ENCODE measurements around the gene OPA1. TPM values are rescaled to one million over a fixed set of nuclear protein-coding genes. Genes with fewer than 3 reads are reported as not detected.

Gene OPA1
- polyA plus RNA-seq, 1 donor (not counting 4 experiments of a cell fraction or from before 2014, with no cell fraction given), result 50.1 TPM

DNA sequence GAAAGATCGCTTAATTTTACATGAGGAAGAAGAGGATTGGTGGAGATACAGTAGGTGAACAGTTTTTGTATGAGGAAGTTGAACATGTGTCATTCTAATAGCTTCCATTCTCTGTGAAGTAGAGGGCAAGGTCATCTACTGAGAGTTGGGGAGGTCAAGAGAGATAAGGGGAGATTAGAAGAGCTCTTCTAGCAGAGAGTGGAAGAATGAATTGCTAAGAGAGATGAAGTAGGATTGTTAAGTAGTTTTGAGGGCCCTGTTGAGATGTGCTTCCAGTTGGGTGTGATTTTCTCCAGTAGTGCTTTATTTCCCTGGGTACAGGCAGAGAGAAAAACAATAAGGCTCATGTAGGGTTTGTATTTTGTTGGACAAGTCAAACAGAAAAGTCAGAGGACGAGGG lies 5.2 kb downstream of the OPA1 start:
- peaks cover 7% of the 10 kb centered on the region for H4K20me1 ChIP-seq (ENCODE audit: control insufficient read depth, extremely low read depth, insufficient read depth, low read length)
- no peak overlapping the region for H2AFZ ChIP-seq (ENCODE audit: control insufficient read depth, low read length)
- H3K36me3 ChIP-seq (ENCODE audit: control insufficient read depth in 2 of 2, extremely low read depth in 1 of 2, insufficient read depth in 2 of 2, low read length in 2 of 2), result peaks cover 1 to 10% of the 10 kb centered on the region in 2 experiments
- H3K27me3 ChIP-seq (ENCODE audit: control insufficient read depth, extremely low read depth, insufficient read depth, low read length), result no peaks in the 10 kb centered on the region
- H3K27ac ChIP-seq (ENCODE audit: control insufficient read depth, insufficient read depth, low read length), result no peak overlapping the region
- dilution Hi-C loops (cut with MboI; ENCODE audit: extremely low pct_ligation_motif_present, low sequenced_read_pairs), result no loop called here
- DNase-seq (ENCODE audit: low read depth, low spot score) (no peak), FAIRE-seq (no peak)
- no peak overlapping the region for H3K4me2 ChIP-seq (ENCODE audit: control insufficient read depth, extremely low read depth, insufficient read depth, low read depth, low read length)
- H3K79me2 ChIP-seq (ENCODE audit: control insufficient read depth, insufficient read depth, low read length), result peaks cover 97% of the 10 kb centered on the region
- H3K9me1 ChIP-seq (ENCODE audit: control insufficient read depth, extremely low read depth, insufficient read depth, low read length), result no peaks in the 10 kb centered on the region
- H3K4me3 ChIP-seq (ENCODE audit: control insufficient read depth in 2 of 3, extremely low read depth in 1 of 3, insufficient read depth in 2 of 3, low read depth in 1 of 3, low read length in 3 of 3), result no peak overlapping the region
- no peak for TF ChIP-seq EZH2 (IDR thresholded peaks at IDR 0.05; ENCODE audit: low read length)
- TF ChIP-seq, protein P1, sequence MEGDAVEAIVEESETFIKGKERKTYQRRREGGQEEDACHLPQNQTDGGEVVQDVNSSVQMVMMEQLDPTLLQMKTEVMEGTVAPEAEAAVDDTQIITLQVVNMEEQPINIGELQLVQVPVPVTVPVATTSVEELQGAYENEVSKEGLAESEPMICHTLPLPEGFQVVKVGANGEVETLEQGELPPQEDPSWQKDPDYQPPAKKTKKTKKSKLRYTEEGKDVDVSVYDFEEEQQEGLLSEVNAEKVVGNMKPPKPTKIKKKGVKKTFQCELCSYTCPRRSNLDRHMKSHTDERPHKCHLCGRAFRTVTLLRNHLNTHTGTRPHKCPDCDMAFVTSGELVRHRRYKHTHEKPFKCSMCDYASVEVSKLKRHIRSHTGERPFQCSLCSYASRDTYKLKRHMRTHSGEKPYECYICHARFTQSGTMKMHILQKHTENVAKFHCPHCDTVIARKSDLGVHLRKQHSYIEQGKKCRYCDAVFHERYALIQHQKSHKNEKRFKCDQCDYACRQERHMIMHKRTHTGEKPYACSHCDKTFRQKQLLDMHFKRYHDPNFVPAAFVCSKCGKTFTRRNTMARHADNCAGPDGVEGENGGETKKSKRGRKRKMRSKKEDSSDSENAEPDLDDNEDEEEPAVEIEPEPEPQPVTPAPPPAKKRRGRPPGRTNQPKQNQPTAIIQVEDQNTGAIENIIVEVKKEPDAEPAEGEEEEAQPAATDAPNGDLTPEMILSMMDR (optimal IDR thresholded peaks at IDR 0.05 in 1 of 3, IDR thresholded peaks at IDR 0.05 in 1 of 3, conservative IDR thresholded peaks at IDR 0.05 in 1 of 3; ENCODE audit: extremely low read depth in 1 of 3, insufficient read depth in 2 of 3, low read length in 3 of 3), result no peak
- H3K9me3 ChIP-seq (ENCODE audit: control insufficient read depth, low read depth, low read length), result no peaks in the 10 kb centered on the region
- H3K4me1 ChIP-seq (ENCODE audit: control insufficient read depth, extremely low read depth, insufficient read depth, low read length), result peaks cover 11% of the 10 kb centered on the region
- no peak overlapping the region for H3K9ac ChIP-seq (ENCODE audit: control insufficient read depth, extremely low read depth, insufficient read depth, low read length)

DNA sequence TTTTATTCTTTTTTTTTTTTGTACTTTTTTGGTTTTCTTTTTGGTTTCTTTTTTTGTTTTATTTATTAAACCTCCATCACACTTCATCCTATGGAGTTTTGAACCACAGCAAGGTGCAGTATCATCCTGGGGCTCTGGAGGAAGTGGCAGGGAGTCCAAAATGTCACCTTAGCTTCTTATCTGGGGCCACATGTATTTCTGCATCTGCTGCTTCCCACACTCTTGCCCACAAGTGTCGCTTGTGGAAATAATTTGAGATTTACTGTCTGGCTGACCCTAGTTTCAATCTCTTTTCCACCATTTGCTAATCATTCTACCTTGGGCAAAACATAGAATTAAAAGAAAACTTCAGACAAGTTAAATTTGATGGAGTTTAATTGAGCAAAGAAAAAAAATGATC lies 6.4 kb downstream of the OPA1 start:
- Histone ChIP-seq H3K27ac (ENCODE audit: control insufficient read depth, insufficient read depth, low read length) (no peak overlapping the region), H3K4me3 (ENCODE audit: control insufficient read depth in 2 of 3, extremely low read depth in 1 of 3, insufficient read depth in 2 of 3, low read depth in 1 of 3, low read length in 3 of 3) (no peak overlapping the region), H3K27me3 (ENCODE audit: control insufficient read depth, extremely low read depth, insufficient read depth, low read length) (no peaks in the 10 kb centered on the region), H3K36me3 (ENCODE audit: control insufficient read depth in 2 of 2, extremely low read depth in 1 of 2, insufficient read depth in 2 of 2, low read length in 2 of 2) (peaks cover 5 to 16% of the 10 kb centered on the region in 2 experiments), H3K9ac (ENCODE audit: control insufficient read depth, extremely low read depth, insufficient read depth, low read length) (no peak overlapping the region), H3K79me2 (ENCODE audit: control insufficient read depth, insufficient read depth, low read length) (peaks cover 93% of the 10 kb centered on the region), H2AFZ (ENCODE audit: control insufficient read depth, low read length) (no peak overlapping the region), H3K9me1 (ENCODE audit: control insufficient read depth, extremely low read depth, insufficient read depth, low read length) (no peaks in the 10 kb centered on the region), H4K20me1 (ENCODE audit: control insufficient read depth, extremely low read depth, insufficient read depth, low read length) (peaks cover 7% of the 10 kb centered on the region), H3K9me3 (ENCODE audit: control insufficient read depth, low read depth, low read length) (no peaks in the 10 kb centered on the region), H3K4me1 (ENCODE audit: control insufficient read depth, extremely low read depth, insufficient read depth, low read length) (peaks cover 7% of the 10 kb centered on the region), H3K4me2 (ENCODE audit: control insufficient read depth, extremely low read depth, insufficient read depth, low read depth, low read length) (no peak overlapping the region)
- no peak for FAIRE-seq
- DNase-seq (ENCODE audit: low read depth, low spot score), result no peak
- TF ChIP-seq, protein P1 (optimal IDR thresholded peaks at IDR 0.05 in 1 of 3, IDR thresholded peaks at IDR 0.05 in 1 of 3, conservative IDR thresholded peaks at IDR 0.05 in 1 of 3; ENCODE audit: extremely low read depth in 1 of 3, insufficient read depth in 2 of 3, low read length in 3 of 3), result no peak
- TF ChIP-seq EZH2 (IDR thresholded peaks at IDR 0.05; ENCODE audit: low read length), result no peak
- dilution Hi-C loops (cut with MboI; ENCODE audit: extremely low pct_ligation_motif_present, low sequenced_read_pairs), result no loop called here
